Kidney tubule cell (primary cell): ENCODE measurements around the gene SMO.
"Not testable (repeated sequence)": the region's sequence is repeated elsewhere in the genome, so short reads cannot be mapped to it uniquely, and the experiment has no call there.

Experiments used
- DNase-seq: peaks from one replicate; pipeline ENCODE4 v3.0.0-alpha.2; 2018; ENCODE audit warnings: low spot score

SMO gene

DNA sequence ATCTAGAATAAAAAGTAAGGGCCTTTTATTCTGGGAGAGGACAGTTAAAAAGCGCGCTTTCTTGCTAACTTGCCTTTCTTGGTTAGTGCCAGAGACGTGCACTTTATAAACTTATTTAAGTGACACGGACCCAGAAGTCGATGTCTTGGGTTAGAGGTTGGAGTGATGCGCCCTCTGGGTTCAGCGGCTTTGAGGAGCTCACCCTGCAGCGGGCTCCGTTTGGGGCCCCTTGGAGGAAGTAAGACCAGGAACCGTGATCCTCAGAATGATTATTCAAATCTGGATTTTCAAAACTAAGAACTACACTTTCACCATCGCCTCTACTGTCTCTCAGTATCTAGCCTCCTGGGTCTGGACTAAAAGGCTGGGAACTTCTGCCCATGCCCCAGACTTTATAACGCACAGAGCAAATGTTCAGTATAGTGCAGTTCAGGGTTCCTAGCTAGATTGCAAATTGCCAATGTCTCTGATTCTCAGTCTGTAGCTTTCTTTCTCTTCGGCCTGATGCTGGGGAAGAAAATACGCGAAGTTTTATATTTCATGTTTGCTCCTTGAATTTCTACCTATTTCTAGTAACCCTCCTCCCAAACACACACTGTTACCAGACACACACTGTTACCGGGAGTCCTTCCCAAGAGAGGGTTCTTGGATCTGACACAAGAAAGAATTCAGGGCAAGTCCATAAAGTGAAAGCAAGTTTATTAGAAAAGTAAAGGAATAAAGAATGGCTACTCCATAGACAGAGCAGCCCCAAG is 18.6 kb upstream of the SMO start:
- no peak for DNase-seq

DNA sequence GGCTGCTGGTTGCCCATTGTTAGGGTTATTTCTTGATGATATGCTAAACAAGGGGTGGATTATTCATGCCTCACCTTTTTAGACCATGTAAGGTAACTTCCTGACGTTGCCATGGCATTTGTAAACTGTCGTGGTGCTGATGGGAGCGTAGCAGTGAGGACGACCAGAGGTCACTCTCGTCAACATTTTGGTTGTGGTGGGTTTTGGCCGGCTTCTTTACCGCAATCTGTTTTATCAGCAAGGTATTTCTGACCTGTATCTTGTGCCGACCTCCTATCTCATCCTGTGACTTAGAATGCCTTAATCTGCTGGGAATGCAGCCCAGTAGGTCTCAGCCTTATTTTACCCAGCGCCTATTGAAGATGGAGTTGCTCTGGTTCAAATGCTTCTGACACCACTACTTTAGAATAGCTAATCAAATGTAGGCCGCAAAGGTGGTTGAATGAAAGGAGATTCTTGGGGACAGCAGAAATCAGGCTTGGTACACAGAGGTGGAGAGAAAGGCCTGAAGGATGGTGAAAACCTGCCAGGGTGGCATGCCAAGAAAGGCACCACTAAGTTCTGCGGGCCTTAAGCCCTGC is 17.9 kb upstream of the SMO start:
- no peak for DNase-seq

DNA sequence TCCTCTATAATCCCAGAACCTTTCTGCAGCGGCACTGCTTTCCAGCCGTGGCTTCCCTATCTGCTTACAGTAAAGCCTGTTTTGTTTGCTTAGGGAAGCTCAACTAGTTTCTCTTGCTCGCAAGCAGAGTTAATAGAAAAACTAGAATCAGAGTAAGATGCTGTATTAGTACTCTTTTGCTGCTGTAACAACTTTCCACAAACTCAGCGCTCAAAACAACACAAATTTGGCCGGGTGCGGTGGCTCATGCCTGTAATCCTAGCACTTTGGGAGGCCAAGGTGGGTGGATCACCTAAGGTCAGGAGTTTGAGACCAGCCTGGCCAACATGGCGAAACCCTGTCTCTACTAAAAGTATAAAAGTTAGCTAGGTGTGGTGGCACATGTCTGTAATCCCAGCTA is 14.6 kb upstream of the SMO start:
- not testable (repeated sequence) for DNase-seq

DNA sequence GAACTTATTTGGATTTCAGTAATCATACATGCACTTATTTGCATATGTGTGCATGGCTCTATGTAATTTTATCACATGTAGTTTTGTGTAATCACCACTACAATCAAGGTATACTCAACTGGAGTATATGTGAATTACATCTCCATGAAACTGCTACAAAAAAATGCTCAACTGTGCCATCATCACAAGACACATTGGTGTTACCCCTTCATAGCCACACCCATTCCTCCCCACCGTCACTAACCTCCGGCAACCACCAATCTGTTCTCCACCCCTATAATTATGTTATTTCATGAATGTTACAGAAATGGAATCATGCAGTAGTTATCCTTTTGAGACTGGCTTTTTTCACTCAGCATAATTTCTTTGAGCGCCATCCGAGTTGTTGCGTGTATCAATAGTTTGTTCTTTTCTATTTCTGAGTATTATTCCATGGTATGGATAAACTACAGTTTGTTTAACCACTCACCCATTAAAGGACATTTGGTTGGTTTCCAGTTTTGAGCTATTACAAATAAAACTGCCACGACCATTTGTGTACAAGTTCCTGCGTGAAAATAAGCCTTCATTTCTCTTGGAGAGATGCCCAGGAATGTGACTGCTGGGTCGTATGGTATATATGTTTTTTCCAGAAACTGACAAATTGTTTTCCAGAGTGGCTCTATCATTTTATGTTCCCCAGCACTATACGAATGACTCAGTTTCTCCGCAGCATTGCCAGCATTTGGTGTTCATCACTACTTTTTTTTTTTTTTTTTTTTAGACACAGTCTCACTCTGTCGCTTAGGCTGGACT is 11.3 kb upstream of the SMO start:
- DNase-seq = no peak

DNA sequence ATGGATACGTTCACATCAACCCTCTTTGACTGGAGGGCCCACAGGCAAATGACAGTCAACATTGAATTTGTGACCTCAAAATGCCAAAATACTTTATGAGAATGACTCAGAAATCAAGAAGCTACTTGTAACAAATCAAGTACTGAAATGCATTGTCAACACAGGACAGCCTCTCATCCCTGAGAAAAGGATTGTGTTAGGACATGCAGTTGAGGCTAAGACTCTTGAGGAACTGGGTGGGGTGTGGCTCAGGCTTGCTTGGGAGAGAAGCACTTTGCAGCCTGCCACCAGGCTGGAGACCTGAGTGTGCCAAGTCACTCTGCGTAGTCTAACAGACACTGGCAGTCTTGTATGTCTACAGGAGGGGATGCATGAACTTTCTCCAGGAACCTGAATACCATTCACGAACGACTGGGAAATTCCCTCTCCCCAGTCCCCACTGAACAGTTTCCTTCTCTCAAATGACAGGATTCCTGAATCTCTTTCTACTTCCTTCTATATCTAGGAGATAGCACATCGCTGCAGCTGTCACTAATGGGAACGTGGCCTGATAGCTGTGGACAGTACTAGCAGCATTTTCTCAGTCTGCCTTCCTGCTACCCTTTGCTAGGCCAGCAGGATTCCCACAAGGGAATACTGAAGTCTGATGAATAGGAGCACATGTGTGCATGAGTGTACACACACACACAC is 3.3 kb upstream of the SMO start:
- peak; percentile 59 for DNase-seq

DNA sequence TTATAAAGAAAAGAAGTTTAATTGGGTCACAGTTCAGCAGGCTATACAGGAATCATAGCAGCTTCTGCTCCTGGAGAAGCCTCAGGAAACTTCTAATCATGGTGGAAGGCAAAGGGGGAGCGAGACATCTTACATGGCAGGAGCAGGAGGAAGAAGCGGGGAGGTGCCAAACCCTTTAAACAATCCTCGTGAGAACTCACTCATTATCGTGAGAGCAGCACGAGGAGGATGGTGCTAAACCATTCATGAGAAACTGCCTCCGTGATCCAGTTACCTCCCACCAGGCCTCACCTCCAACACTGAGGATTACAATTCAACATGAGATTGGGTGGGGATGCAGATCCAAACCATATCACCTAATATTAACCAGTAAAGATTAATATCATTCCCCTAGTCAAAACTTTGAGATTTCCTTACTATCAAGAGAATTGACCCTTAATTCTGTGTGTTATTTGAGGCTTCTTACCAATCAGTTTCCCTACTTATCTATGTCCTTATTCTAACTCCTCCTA is 1.6 kb upstream of the SMO start:
- no peak for DNase-seq

DNA sequence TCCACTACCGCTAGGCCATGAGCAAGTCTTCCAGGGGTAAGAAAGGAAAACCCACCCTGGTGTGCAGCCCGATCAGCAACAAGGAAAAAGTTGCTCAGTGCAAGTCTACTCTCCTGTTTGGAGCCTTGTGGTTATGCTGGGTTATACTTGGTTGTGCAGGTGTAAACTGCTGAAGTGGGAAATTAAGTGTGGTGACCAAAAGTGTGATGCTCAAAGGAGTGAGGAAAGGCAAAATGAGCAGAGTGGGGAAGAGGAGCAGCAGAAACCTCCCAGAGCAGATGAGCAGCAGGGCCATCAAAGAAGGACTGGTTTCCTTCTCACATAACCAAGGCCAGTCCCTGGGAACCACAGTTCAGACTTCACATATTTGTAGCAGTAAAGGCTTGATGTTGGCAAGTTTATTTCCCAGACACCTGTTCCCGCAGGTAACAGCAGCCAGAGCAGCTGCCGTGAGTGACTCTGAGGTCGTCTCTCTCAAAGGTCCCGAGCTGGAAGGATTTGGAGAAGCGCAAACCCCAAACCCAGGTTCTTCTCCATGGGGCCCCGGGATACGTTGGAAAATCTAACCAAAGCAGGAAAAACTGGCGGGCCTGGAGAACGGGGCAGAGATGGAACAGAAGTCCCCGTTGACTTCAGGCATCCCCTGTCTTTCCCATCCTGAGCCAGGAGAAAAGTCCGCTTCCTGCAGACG is 607 bp upstream of the SMO start:
- DNase-seq = no peak

DNA sequence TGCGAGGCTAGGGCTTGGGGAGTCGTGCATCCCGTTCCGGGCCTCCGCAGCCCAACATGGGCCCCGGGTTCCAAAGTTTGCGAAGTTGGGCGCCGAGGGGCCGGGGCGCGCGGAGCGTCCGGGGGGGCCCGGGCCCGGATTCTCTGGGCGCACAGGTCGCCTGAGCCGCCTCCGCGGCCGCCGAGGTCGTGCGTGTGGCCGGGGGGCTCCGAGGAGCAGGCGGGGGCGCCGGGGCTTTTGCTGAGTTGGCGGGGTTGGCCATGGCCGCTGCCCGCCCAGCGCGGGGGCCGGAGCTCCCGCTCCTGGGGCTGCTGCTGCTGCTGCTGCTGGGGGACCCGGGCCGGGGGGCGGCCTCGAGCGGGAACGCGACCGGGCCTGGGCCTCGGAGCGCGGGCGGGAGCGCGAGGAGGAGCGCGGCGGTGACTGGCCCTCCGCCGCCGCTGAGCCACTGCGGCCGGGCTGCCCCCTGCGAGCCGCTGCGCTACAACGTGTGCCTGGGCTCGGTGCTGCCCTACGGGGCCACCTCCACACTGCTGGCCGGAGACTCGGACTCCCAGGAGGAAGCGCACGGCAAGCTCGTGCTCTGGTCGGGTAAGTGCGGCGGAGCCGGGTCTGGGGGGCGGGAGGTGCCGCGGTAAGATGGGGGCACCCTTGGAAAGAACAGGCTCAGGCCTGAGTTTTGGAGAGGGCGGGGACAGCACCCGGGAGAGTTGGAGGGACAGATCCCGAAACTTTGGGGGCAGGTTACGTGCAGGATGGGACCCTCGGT is 643 bp downstream of the SMO start:
- peak; percentile 38 for DNase-seq

DNA sequence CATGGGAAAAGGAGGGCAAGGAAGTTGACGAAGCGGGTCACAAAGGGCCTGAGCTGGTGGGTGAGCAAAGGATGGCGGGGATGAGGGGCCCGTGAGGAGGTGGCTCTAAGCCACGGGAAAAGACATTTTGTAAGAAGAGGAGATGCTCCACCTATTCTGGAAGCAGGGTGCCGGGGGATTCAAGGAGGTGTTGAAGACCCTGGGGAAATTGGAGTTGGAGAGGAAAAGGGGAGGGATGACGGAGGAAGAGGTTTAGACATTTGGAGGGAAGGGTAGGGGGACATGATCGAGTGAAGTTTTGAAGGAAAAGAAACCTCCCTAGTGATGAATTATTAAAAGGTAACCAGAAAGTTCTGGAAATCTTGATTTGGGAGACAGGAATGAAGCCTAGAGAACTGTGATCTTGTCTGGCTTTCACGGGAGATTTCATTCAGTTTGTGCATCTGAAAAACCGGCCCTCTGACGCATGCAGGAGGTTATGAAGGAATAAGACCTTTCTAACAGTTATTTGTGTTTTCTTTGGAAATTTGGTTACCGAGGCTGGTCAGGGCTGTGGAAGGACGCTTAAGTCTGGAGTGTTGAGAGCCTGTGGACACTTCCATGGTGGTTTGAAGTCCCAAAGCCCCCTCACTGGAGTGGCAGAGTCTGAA is 1.4 kb downstream of the SMO start:
- DNase-seq = no peak

DNA sequence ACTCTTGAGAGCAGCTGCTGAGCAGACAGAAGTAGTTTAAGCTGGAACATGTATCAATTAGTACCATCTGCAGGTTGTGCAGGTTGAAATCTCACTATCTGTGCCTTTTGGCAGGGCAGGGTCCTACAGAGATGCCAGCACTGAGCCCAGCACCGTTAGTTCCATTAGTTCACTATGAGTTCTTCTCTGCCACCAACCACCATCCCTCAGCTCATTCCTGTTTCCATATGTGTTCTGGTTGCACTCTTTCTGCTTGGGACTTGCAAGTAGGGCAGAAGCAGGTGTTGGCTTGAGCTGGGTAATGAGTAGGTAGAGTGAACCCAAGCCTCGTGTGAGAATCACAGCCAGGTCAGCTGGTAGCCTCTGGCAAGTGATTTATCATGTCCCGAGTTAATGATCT is 2.8 kb downstream of the SMO start:
- DNase-seq = no peak

DNA sequence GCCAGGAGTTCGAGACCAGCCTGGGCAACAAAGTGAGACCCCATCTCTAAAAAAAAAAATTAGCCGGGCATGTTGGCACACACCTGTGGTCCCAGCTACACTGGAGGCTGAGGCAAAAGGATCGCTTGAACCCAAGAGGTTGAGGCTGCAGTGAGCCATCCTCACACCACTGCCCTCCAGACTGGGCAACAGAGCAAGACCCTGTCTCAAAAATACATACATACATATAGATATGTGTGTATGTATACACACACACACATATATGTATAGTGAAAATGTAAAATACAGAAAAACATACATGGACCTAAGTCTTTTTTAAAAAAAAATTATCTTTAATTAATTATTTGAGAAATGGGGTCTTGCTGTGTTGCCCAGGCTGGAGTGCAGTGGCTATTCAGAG is 5.5 kb downstream of the SMO start:
- no peak for DNase-seq

DNA sequence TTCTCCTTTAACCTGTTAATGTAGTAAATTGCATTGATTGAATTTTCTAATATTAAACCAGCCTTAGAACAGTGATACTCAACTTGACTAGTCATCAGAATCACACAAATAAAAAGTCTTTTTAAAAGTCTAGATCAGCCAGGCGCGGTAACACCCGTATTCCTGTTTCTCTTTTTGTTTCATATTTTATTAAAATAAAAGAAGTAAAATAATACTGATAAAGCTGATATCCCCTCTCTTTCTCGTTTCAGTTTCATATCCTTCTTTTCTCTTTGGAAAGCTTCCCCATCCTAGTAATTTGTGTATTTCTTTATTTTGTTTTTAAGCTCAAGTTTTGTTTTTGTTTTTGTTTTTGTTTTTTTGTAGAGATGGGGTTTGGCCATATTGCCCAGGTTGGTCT is 9.3 kb downstream of the SMO start:
- no peak for DNase-seq

DNA sequence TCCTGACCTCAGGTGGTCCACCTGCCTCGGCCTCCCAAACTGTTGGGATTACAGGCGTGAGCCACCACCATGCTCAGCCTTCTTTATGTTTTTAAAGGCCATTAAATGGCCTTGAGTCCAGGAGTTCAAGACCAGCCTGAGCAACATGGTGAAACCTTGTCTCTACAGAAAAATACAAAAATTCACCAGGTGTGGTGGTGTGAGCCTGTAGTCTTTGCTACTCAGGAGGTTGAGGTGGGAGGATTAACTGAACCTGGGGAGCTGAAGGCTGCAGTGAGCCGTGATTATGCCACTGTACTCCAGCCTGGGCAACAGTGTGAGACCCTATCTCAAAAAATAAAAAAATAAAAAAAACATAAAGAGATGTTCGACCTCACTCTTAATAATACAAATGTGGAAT is 11.0 kb downstream of the SMO start:
- no peak for DNase-seq

DNA sequence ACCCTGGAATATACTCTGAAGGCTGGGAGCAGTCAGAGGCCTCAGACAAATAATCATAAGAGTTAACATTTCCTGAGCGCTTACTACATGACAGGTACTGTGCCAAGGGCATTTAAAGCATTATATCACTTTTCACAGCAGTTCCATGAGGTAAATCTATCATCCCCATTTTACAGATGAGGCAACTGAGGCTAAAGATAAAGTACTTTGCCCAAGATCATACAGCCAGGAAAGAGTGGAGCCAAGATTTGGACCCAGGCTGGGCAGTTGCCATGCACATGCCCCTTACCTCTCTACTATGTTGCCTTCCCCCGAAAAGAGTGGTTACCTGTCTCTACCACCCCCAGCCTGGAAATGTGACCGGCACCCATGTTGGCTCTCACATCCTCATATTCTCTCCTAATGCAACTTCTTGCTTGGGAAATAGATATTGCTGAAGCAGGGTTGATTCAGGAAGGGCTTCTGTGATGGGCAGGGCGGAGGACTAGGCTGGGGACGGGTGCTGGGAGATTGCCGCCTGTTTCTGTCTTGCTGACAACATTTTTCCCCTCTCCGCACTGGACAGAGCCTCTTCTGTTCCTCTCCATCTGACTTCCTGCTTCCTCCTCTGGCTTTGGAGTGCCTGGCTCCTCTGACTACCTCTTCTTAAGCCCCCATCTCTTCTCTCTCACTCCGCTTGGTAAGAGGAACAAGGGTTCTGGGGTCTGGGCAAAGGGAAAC is 13.8 kb downstream of the SMO start:
- DNase-seq = no peak

DNA sequence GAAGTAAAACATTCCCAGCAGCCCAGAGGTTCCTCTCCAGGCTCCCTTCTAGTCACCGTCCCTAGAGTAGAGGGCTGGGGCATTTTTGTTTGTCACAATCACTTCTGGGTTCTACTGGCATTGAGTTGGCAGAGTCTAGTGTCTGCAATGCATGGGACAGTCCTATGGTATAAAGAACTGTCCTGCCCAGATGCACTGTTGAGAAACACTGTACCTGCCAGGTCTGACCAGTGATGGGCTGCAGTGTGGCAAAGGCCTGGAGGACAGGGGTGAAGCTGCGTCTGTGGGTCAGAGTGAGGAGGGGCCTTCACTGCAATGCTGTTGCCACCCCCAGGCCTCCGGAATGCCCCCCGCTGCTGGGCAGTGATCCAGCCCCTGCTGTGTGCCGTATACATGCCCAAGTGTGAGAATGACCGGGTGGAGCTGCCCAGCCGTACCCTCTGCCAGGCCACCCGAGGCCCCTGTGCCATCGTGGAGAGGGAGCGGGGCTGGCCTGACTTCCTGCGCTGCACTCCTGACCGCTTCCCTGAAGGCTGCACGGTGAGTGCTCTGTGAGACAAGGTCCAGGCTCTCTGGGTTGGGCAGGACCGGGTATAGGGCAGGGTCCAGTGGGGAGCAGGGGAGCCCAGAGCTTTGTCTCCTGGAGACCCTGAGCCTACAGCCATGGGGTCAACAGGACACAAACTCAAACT is 14.8 kb downstream of the SMO start:
- DNase-seq = no peak

DNA sequence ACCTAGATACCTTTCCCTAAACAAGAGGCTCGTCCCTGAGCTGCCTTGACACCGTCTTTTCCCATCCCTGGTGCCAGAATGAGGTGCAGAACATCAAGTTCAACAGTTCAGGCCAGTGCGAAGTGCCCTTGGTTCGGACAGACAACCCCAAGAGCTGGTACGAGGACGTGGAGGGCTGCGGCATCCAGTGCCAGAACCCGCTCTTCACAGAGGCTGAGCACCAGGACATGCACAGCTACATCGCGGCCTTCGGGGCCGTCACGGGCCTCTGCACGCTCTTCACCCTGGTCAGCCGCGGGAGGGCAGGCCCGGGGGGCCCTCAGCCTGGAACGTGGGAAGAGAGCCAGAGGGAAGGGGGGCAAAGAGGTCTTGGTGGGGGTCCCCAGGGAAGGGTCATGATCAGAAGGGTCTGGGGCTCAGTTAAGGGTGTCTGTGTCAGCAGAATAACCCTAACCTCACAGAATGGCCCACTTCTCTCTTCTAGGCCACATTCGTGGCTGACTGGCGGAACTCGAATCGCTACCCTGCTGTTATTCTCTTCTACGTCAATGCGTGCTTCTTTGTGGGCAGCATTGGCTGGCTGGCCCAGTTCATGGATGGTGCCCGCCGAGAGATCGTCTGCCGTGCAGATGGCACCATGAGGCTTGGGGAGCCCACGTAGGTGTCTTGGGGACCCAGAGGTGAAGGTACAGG is 16.8 kb downstream of the SMO start:
- DNase-seq = no peak

DNA sequence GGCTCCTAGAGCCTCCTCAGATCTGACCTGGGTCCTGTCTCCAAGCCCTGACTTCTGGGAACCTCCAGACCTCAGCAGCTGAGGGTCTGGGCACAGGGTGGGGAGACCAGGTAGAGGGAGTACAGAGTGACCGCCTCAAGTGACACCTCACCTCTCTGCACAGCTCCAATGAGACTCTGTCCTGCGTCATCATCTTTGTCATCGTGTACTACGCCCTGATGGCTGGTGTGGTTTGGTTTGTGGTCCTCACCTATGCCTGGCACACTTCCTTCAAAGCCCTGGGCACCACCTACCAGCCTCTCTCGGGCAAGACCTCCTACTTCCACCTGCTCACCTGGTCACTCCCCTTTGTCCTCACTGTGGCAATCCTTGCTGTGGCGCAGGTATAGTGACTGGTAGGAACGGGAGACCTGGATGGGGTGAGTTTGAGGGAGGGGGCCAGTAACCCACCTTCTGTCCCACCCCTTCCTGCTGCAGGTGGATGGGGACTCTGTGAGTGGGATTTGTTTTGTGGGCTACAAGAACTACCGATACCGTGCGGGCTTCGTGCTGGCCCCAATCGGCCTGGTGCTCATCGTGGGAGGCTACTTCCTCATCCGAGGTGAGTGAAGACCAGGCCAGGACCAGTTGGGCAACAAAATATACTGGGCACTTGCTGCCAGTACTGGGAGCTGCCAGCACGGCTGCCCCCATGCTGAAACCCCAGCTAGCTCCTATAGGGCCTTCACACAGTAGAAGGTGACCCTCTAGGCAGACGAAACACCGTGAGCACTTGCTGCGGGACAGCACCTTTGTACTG is 17.8 kb downstream of the SMO start:
- DNase-seq = no peak

DNA sequence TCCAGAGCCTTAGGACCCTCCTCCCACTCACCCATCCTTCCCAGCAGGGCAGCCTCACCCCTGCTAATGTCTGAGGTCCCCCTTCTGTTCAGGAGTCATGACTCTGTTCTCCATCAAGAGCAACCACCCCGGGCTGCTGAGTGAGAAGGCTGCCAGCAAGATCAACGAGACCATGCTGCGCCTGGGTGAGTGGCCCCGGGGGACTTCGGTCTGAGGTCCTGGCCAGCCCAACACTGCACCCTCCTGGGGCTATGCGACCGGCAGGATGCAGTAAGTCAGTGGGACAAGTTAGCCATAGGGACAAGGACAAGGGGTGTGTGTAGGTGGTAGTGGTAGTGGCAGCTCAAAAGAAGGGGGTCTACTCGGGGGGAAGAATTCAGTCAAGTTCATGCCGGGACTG is 20.2 kb downstream of the SMO start:
- DNase-seq = no peak
